GM12878 (cell line): ENCODE data around the gene OPCML.

ENCODE experiments used
- CTCF ChIP-seq, 3 experiments: IDR thresholded peaks in 2 of 3; conservative IDR thresholded peaks in 1 of 3; 2 replicates each; pipeline ENCODE4 v1.5.1; 2011; ENCODE audit warnings: low read depth in 3 of 3, low read length in 3 of 3, mild to moderate bottlenecking in 3 of 3, control low read depth in 2 of 3, moderate library complexity in 2 of 3, inconsistent platforms in 1 of 3, mixed read lengths in 1 of 3; ENCODE audit not compliant: control insufficient read depth in 2 of 3, insufficient read depth in 1 of 3; ENCODE audit errors: extremely low read depth in 1 of 3
- NR2C2 ChIP-seq: IDR thresholded peaks from 2 replicates; pipeline ENCODE4 v1.6.1; 2011; ENCODE audit warnings: borderline replicate concordance, low read depth; ENCODE audit not compliant: control insufficient read depth, insufficient read length
- POLR2AphosphoS2 ChIP-seq: IDR thresholded peaks from 2 replicates; pipeline ENCODE4 v1.6.1; 2011; ENCODE audit warnings: low read depth, mild to moderate bottlenecking, low read length, improper control_type of control experiment, moderate library complexity
- PRDM15 ChIP-seq: fragments of 450-650 bp; formaldehyde crosslinking; IDR thresholded peaks from 2 replicates; pipeline ENCODE4 v1.4.0; 2020; ENCODE audit warnings: mild to moderate bottlenecking, moderate library complexity
- STAT3 ChIP-seq: IDR thresholded peaks from 2 replicates; pipeline ENCODE4 v1.6.1; 2011; ENCODE audit warnings: low read depth, low read length, improper control_type of control experiment
- USF2 ChIP-seq: IDR thresholded peaks from 2 replicates; pipeline ENCODE4 v1.6.1; 2011; ENCODE audit warnings: low read depth, low read length, improper control_type of control experiment, borderline replicate concordance
- ZBTB33 ChIP-seq: fragments of 450-650 bp; IDR thresholded peaks from 2 replicates; pipeline ENCODE4 v1.6.1; 2017; ENCODE audit warnings: mild to moderate bottlenecking
- ZNF24 ChIP-seq: fragments of 450-650 bp; IDR thresholded peaks from 2 replicates; pipeline ENCODE4 v1.6.1; 2017; ENCODE audit warnings: antibody characterized with exemption, mild to moderate bottlenecking

- no peak for TF ChIP-seq NR2C2
- TF ChIP-seq USF2, result no peak
- no peak for TF ChIP-seq ZNF24
- no peak for TF ChIP-seq POLR2AphosphoS2
- TF ChIP-seq PRDM15, result no peak
- TF ChIP-seq CTCF (IDR thresholded peaks at IDR 0.05 in 2 of 3, conservative IDR thresholded peaks at IDR 0.05 in 1 of 3; ENCODE audit: control insufficient read depth in 2 of 3, extremely low read depth in 1 of 3, insufficient read depth in 1 of 3, low read depth in 3 of 3, low read length in 3 of 3), result no peak
- no peak for TF ChIP-seq ZBTB33
- no peak for TF ChIP-seq STAT3
These were observed 246.9 kb downstream of the OPCML start for GRCh38 chr11:133285359-133285758.
